HG02759 (cell line): ENCODE results near the gene CXCR1.
"Not testable (repeated sequence)": the region's sequence is repeated elsewhere in the genome, so short reads cannot be mapped to it uniquely, and the experiment has no call there.

Experiments used
- ATAC-seq: cut with Tn5 transposase; IDR thresholded peaks from one replicate; pipeline ENCODE4 v1.9.1; 2021; ENCODE audit warnings: mild to moderate bottlenecking, moderate library complexity; ENCODE audit not compliant: unreplicated experiment

The CXCR1 gene

DNA sequence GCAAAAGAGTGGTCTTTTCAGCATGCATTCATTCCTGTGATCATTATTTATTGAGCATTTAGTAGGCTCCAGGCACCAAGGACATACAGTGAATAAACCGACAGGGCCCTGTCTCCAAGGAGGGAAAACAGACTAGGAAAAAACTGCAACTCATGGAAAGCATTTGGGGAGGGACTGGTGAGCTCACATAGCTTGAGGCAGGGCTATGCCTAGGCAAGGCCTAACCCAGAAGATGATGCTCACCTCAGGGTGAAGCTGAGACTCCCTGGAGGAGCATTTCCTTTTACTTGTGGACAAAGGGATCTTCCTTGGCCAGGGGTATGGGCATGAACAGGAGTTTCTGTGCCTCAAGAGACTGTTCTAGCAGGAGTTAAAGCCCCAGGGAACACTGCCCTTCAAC lies 3.9 kb downstream of the CXCR1 start:
- no peak for ATAC-seq

DNA sequence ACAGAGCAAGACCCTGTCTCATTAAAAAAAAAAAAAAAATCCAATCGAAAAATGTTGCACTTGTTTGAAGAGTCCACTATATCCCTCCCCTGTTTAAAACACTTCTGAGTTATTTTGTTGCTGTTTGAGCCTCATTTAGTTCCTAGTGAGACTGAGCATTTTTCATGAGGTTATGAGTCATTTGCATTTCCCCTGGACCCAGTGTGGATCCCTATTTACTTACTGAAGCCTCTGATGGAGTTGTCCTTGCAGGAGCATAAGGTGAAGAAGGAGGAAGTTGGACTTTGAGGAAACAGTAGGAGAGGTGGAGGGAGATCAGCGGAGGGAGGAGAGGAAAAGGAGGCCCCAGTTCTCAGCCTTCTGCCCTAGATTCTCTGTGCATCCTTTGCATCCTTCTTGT lies 5.1 kb downstream of the CXCR1 start:
- ATAC-seq: no peak

DNA sequence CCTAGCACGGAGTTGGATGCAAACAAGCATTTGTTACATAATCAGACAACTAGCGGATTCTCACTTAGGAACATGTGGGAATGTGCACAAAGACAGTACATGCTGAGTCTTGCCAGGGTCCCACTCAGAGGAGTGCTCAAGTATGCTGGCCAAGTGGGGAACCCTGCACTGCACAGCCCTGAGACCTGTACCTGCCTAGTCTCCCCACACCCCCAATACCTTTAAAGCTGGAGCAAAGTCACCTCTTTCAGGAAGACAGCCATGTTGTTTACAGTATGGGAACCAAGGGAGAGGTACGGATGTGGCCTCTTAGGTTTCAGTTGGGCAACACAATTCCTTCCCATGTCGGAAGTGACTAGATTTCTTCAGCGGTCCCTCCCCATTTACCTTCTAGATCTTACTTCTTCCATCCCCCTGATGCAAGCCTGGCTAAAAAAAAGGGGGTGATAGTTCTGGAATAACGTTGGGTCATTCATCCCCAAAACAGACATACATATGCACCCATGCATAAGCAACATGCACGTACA lies 10.7 kb downstream of the CXCR1 start:
- ATAC-seq: no peak

DNA sequence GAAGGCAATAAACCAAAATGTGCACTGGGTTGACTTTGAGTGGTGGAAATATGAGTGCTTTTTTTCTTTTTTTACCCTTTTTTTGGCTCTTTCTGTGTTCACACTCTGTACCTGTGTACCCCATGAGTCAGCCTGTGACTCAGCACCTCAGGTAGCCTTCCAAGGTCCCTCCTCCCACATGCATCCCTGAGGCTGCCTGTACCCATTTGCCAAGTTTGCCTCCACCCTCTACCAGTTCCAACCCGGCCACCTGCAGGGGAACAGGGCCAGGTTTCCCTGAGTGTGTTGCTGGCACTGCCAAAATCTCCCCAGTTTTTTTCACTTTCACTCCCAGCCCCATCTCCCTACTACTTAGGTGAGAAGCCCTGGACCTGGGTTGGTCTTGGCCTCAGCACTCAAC lies 14.0 kb downstream of the CXCR1 start:
- no peak for ATAC-seq

DNA sequence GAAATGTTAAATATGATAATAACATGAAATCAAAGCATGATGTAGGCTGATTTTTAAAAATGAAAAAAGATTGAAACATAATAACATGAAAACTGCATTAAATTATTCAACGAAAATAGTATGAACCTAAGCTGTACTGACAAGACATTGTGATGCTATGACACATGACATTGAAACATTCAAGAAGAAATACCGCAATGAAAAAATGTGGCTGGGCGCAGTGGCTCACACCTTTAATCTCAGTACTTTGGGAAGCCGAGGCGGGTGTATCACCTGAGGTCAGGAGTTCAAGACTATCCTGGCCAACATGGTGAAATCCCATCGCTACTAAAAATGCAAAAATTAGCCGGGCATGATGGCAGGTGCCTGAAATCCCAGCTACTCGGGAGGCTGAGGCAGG lies 14.6 kb downstream of the CXCR1 start:
- ATAC-seq: no peak

- ATAC-seq: no peak
Measured at GRCh38 chr2:218149848-218150440, 16.8 kb downstream of the CXCR1 start.

GRCh38 chr2:218149098-218149497 lies 17.7 kb downstream of the CXCR1 start:
- ATAC-seq: no peak

- ATAC-seq: no peak
Measured at GRCh38 chr2:218146056-218146455, 20.7 kb downstream of the CXCR1 start.

DNA sequence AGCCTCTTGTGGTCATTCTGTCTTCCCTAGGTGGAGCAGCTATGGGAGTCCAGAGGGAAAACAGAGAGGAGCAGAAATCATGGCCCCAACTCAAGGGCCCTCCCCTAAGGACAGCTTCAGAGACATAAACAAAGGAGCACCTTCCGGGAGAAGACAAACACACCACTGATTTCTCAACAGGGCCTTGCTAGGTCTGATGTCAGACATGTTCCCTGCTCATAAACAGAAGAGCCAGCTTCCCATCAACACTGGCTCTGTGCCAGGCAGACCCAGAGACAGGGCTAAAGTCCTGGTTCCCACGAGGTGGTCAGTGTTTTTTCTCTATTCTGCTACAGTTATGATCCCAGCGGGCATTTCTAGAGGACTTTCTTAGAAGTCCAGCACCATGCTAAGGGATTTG lies 21.6 kb downstream of the CXCR1 start:
- ATAC-seq: no peak

- ATAC-seq: no peak
Measured at GRCh38 chr2:218138047-218138446, 28.7 kb downstream of the CXCR1 start.

GRCh38 chr2:218137514-218137913 lies 29.2 kb downstream of the CXCR1 start:
- no peak for ATAC-seq

- no peak for ATAC-seq
Measured at GRCh38 chr2:218130822-218131221, 35.9 kb downstream of the CXCR1 start.

DNA sequence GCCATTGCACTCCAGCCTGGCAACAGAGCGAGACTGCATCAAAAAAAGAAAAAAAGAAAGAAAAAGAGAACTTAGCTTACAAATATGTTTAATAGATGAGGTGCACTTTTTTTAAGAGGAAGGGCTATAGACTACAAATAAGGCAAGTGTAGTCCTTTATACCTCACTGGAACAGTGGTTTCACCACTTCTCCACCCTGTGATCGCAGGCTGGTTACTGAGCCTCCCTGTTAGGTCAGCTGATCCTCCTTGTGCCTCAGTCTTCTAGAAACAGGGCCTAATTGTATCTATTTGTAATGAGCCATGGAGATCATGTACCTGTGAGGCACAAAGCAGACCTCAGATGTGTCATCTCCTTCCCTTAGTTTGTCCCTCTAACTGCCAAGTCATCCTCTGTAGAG lies 36.4 kb downstream of the CXCR1 start:
- no peak for ATAC-seq

DNA sequence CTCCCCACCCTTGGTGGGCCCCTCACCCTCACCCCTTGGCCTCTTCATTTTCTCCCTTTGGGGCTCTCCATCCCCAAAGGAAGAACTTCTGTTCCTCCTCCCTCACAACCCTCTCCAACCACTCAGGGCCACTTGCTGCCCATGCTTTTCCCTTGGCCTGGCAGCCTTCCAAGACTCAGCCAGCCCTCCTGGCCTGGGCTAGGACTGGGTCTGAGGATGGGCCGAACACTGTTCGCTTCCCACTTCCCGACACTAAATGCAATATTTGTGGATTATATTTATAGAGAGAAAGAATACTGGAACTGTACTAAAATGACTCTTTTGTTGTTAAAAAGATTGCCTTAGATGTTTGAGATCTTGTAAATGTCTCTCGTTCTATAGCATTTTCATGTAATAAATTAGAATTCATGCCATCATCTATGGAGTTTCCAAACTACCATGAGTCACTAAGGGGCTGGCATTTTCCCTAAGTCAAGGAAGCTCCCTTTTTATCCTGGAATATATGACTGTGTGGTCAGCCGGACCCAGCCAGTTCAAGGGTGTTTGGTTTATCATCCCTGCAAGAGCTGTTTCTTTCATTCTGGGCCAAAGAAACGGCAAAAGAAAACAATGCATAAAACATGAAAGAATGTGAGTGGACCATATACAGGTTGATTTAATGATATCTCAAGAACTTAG lies 37.2 kb downstream of the CXCR1 start:
- no peak for ATAC-seq

- ATAC-seq: no peak
Measured at GRCh38 chr2:218128781-218129457, 37.8 kb downstream of the CXCR1 start.

GRCh38 chr2:218127929-218128455 lies 38.8 kb downstream of the CXCR1 start:
- no peak for ATAC-seq

- no peak for ATAC-seq
Measured at GRCh38 chr2:218125626-218126080, 41.1 kb downstream of the CXCR1 start, which contains the start of gene CXCR2. TSS of gene CXCR2 (plus strand) at chr2:218126028. CDS start at chr2:218134802, 8,774 bp downstream.

DNA sequence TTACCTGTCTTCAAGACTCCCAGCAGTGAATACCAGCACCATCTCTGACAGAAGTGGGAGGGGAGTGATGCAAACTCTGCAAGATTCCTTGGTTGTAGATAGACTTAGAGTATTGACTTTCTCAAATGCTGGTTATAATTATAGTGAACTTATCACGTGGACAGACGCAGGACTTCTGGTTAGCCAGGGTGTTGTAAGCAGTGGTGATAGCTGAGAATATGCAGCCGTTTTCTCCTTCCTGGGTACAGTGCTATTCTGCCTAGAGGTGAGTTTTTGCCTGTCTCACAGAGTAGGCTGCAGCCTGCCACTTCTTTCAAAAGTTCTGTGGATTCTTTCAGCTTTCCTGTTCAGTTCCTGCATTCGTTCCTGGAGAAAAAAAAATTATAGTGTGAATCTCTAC lies 41.7 kb downstream of the CXCR1 start:
- no peak for ATAC-seq

DNA sequence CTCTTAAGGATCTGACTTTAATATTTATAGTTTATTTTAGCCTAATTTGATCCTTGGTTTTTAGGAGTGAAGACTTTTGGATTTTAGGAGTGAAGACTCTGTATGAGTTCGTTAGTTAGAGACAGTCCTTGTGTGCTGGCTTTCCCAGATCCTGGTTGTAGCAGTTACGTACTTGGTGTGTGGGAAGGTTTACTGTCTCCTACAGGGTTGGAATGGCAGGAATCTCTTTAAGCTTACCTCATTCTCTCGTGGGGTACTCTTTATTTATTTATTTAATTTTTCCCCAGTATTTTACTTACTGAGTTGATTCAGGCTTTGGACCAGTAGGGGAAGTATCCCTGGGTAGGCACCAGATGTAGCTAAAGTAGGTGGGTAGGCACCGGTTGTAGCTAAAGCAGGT lies 42.8 kb downstream of the CXCR1 start:
- no peak for ATAC-seq

DNA sequence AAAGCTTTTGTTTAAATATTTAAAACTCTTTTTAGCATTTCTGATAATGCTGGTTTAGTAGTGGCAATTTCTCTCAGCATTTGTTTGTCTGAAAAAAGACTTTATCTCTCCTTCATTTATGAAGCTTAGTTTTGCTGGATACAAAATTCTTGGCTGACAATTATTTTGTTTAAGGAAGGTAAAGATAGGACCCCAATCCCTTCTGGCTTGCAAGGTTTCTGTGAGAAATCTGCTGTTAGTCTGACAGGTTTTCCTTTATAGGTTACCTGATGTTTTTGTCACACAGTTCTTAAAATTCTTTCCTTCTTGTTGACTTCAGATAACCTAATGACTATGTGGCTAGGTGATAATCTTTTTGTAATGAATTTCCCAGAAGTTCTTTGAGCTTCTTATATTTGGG lies 44.5 kb downstream of the CXCR1 start:
- ATAC-seq: not testable (repeated sequence)

- ATAC-seq: not testable (repeated sequence)
Measured at GRCh38 chr2:218121789-218122188, 45.0 kb downstream of the CXCR1 start.
